CD8-positive, alpha-beta memory T cell (primary cell): ENCODE results near the gene NXN. TPM values are rescaled to one million over a fixed set of nuclear protein-coding genes. Genes with fewer than 3 reads are reported as not detected.
"Not testable (repeated sequence)": the region's sequence is repeated elsewhere in the genome, so short reads cannot be mapped to it uniquely, and the experiment has no call there.

Experiments used
- CTCF ChIA-PET: fragments of 350-600 bp; sonication (Branson Sonifier 250); formaldehyde crosslinking; loops from one replicate; lab custom pipeline; 2021; ENCODE audit warnings: antibody characterized with exemption; lab: Charles Lee
- POLR2A ChIA-PET: fragments of 350-600 bp; sonication (Branson Sonifier 250); formaldehyde crosslinking; loops from one replicate; lab custom pipeline; 2021; ENCODE audit warnings: antibody characterized with exemption; lab: Charles Lee
- DNase-seq, 5 donors: peaks; one replicate each; pipeline versions ENCODE4 v3.0.0 to v3.0.0-alpha.2; 2020 to 2022; ENCODE audit warnings: mixed read lengths in 1 of 5
- H3K27ac ChIP-seq: one replicate; pipeline ENCODE4 v1.7.0; 2013; ENCODE audit warnings: low read depth, mild to moderate bottlenecking, low read length, moderate library complexity
- H3K27me3 ChIP-seq: 2 replicates; pipeline ENCODE4 v1.7.0; 2013; ENCODE audit warnings: low read length, mild to moderate bottlenecking; ENCODE audit not compliant: insufficient read depth, poor library complexity, severe bottlenecking
- H3K36me3 ChIP-seq: 2 replicates; pipeline ENCODE4 v1.7.0; 2013; ENCODE audit warnings: mild to moderate bottlenecking, low read length, moderate library complexity; ENCODE audit not compliant: insufficient read depth
- H3K4me1 ChIP-seq: 2 replicates; pipeline ENCODE4 v1.7.0; 2013; ENCODE audit warnings: mild to moderate bottlenecking, low read length, moderate library complexity; ENCODE audit not compliant: insufficient read depth
- H3K4me3 ChIP-seq: 2 replicates; pipeline ENCODE4 v1.7.0; 2013; ENCODE audit warnings: mild to moderate bottlenecking, low read length
- H3K9me3 ChIP-seq: 2 replicates; pipeline ENCODE4 v1.7.0; 2013; ENCODE audit warnings: mild to moderate bottlenecking, low read length
- H3K27ac Mint-ChIP-seq, 8 donors: one replicate each; pipeline ENCODE4 v1.8.0; 2020 to 2021; ENCODE audit warnings: mixed read lengths in 8 of 8, mild to moderate bottlenecking in 6 of 8, inconsistent platforms in 3 of 8, moderate library complexity in 3 of 8
- H3K27me3 Mint-ChIP-seq, 2 donors: one replicate each; pipeline ENCODE4 v1.8.0; 2020 to 2021; ENCODE audit warnings: mixed read lengths in 2 of 2, mild to moderate bottlenecking in 1 of 2, moderate library complexity in 1 of 2
- H3K36me3 Mint-ChIP-seq, 3 donors: one replicate each; pipeline ENCODE4 v1.8.0; 2020 to 2021; ENCODE audit warnings: mixed read lengths in 3 of 3, inconsistent platforms in 1 of 3, mild to moderate bottlenecking in 1 of 3
- H3K4me1 Mint-ChIP-seq, 3 donors: one replicate each; pipeline ENCODE4 v1.8.0; 2020 to 2021; ENCODE audit warnings: mixed read lengths in 3 of 3, inconsistent platforms in 1 of 3, mild to moderate bottlenecking in 1 of 3
- H3K4me3 Mint-ChIP-seq, 7 donors: one replicate each; pipeline ENCODE4 v1.8.0; 2020 to 2021; ENCODE audit warnings: mixed read lengths in 7 of 7, mild to moderate bottlenecking in 6 of 7, moderate library complexity in 4 of 7, inconsistent platforms in 2 of 7
- H3K9me3 Mint-ChIP-seq, 5 donors: one replicate each; pipeline ENCODE4 v1.8.0; 2020 to 2022; ENCODE audit warnings: mixed read lengths in 5 of 5, mild to moderate bottlenecking in 3 of 5, moderate library complexity in 2 of 5, inconsistent platforms in 1 of 5
- polyA plus RNA-seq: library from polyadenylated mRNA; unstranded; fragments of 300-500 nt; fragmentation: Illumina TruSeq; gene quantifications from one replicate; pipeline ENCODE4 v1.2.3, GENCODE V29; 2021
- total RNA-seq, 2 experiments: library from RNA; stranded (reverse); gene quantifications; one replicate each; pipeline ENCODE4 v1.2.3, GENCODE V29; 2021

NXN gene
- total and polyA plus RNA-seq, 3 experiments from 2014 or later: 0.08 to 0.42 (median 0.31) TPM

GRCh38 chr17:996554-997344 lies 17.2 kb upstream of the NXN start, which contains the start of gene TIMM22:
TIMM22 (plus strand) TSS chr17:997129; CDS start chr17:997143, 14 bp downstream.
- H3K27ac ChIP-seq: peak within 1 kb of the TSS; percentile 62
- Mint-ChIP-seq H3K4me3 (peak within 1 kb of the TSS; percentile 94 to 99 (median 99)), H3K4me1 (peaks cover 21 to 29% (median 29%) of the 10 kb centered on the region in 3 donors), H3K27me3 (no peaks in the 10 kb centered on the region), H3K9me3 (peaks cover 0 to 21% (median 14%) of the 10 kb centered on the region in 5 donors), H3K36me3 (peaks cover 0 to 31% (median 3%) of the 10 kb centered on the region in 3 donors), H3K27ac (peak within 1 kb of the TSS; percentile 96 to 99 (median 97))
- peak within 1 kb of the TSS; percentile 96 for H3K4me3 ChIP-seq
- H3K9me3 ChIP-seq: peaks cover 15% of the 10 kb centered on the region
- H3K4me1 ChIP-seq: peaks cover 11% of the 10 kb centered on the region
- ChIA-PET CTCF (interaction anchor here (0.6 to 2.9 kb wide), 23 partner anchors 9 to 585 kb away, joined by 3 to 45 read pairs (median 4); partner anchors contain the start of genes GEMIN4, GLOD4, MRM3 and NXN), POLR2A (interaction anchor here (0.5 to 1.6 kb wide), 5 partner anchors 11 to 778 kb away, joined by 3 to 7 read pairs (median 6); partner anchors contain the start of genes GLOD4, MRM3 and NXN)
- H3K36me3 ChIP-seq: peaks cover 18% of the 10 kb centered on the region
- peak; percentile 87 to 95 (median 94) for DNase-seq
- no peaks in the 10 kb centered on the region for H3K27me3 ChIP-seq

GRCh38 chr17:995324-995723 lies 15.7 kb upstream of the NXN start:
- Mint-ChIP-seq H3K36me3 (peaks cover 0 to 17% (median 3%) of the 10 kb centered on the region in 3 donors), H3K9me3 (peaks cover 0 to 21% (median 14%) of the 10 kb centered on the region in 5 donors), H3K4me1 (peaks cover 21 to 29% (median 26%) of the 10 kb centered on the region in 3 donors)
- H3K9me3 ChIP-seq: peaks cover 15% of the 10 kb centered on the region
- peaks cover 11% of the 10 kb centered on the region for H3K4me1 ChIP-seq
- H3K27ac ChIP-seq, H3K27me3 Mint-ChIP-seq, H3K4me3 ChIP-seq, H3K4me3 Mint-ChIP-seq, DNase-seq, POLR2A ChIA-PET, H3K36me3 ChIP-seq, H3K27me3 ChIP-seq, H3K27ac Mint-ChIP-seq: not testable (repeated sequence)
- CTCF ChIA-PET: interaction anchor here (1.5 to 2.5 kb wide), 4 partner anchors 12 to 214 kb away, joined by 8 to 45 read pairs (median 10); partner anchors contain the start of genes GLOD4, MRM3 and NXN

- Histone ChIP-seq H3K9me3 (peaks cover 15% of the 10 kb centered on the region), H3K4me3 (no peak overlapping the region), H3K27ac (no peak overlapping the region), H3K36me3 (no peaks in the 10 kb centered on the region), H3K4me1 (peaks cover 6% of the 10 kb centered on the region), H3K27me3 (no peaks in the 10 kb centered on the region)
- Mint-ChIP-seq H3K9me3 (peaks cover 0 to 21% (median 14%) of the 10 kb centered on the region in 5 donors), H3K27ac (no peak overlapping the region), H3K4me1 (peaks cover 8 to 13% (median 9%) of the 10 kb centered on the region in 3 donors), H3K36me3 (peaks cover 0 to 8% (median 0%) of the 10 kb centered on the region in 3 donors), H3K4me3 (no peak overlapping the region), H3K27me3 (peaks cover 0 to 2% of the 10 kb centered on the region in 2 donors)
- POLR2A ChIA-PET: no interaction called here
- DNase-seq: no peak
- CTCF ChIA-PET: no interaction called here
Observed at GRCh38 chr17:992933-993332, 13.4 kb upstream of the NXN start.

GRCh38 chr17:988561-988960 lies 9.0 kb upstream of the NXN start:
- no peak overlapping the region for H3K4me3 Mint-ChIP-seq
- ChIA-PET CTCF (interaction anchor here (0.8 kb wide), 1 partner anchor 8 kb away, joined by 3 read pairs; the partner anchor contains the start of gene TIMM22), POLR2A (no interaction called here)
- peaks cover 0 to 4% of the 10 kb centered on the region in 2 donors for H3K27me3 Mint-ChIP-seq
- Histone ChIP-seq H3K36me3 (no peaks in the 10 kb centered on the region), H3K9me3 (peaks cover 8% of the 10 kb centered on the region), H3K4me1 (no peaks in the 10 kb centered on the region), H3K4me3 (no peak overlapping the region), H3K27ac (no peak overlapping the region), H3K27me3 (no peaks in the 10 kb centered on the region)
- H3K36me3 Mint-ChIP-seq: no peaks in the 10 kb centered on the region
- peaks cover 0 to 10% (median 3%) of the 10 kb centered on the region in 5 donors for H3K9me3 Mint-ChIP-seq
- no peak for DNase-seq
- no peak overlapping the region for H3K27ac Mint-ChIP-seq
- H3K4me1 Mint-ChIP-seq: no peaks in the 10 kb centered on the region

GRCh38 chr17:987931-988330 lies 8.4 kb upstream of the NXN start:
- ChIA-PET CTCF (interaction anchor here (0.8 kb wide), 1 partner anchor 9 kb away, joined by 3 read pairs; the partner anchor contains the start of gene TIMM22), POLR2A (no interaction called here)
- no peaks in the 10 kb centered on the region for H3K4me1 Mint-ChIP-seq

GRCh38 chr17:986322-986929 lies 6.8 kb upstream of the NXN start:
- POLR2A ChIA-PET: no interaction called here
- Histone ChIP-seq H3K4me1 (no peaks in the 10 kb centered on the region), H3K27me3 (no peaks in the 10 kb centered on the region), H3K27ac (no peak overlapping the region), H3K9me3 (no peaks in the 10 kb centered on the region), H3K4me3 (no peak overlapping the region), H3K36me3 (no peaks in the 10 kb centered on the region)
- no peaks in the 10 kb centered on the region for H3K36me3 Mint-ChIP-seq
- H3K27me3 Mint-ChIP-seq: peaks cover 0 to 6% of the 10 kb centered on the region in 2 donors
- CTCF ChIA-PET: no interaction called here
- no peak for DNase-seq
- H3K4me1 Mint-ChIP-seq: no peaks in the 10 kb centered on the region
- H3K4me3 Mint-ChIP-seq: peak overlapping the region in 1 of 7 donors; percentile 44
- no peaks in the 10 kb centered on the region for H3K9me3 Mint-ChIP-seq
- peak overlapping the region in 1 of 8 donors; percentile 82 for H3K27ac Mint-ChIP-seq

More at GRCh38 chr17:987931-988330, 8.4 kb upstream of the NXN start:
- Mint-ChIP-seq H3K9me3 (peaks cover 0 to 3% (median 2%) of the 10 kb centered on the region in 5 donors), H3K4me3 (no peak overlapping the region), H3K27me3 (peaks cover 0 to 4% of the 10 kb centered on the region in 2 donors), H3K27ac (peak overlapping the region in 1 of 8 donors; percentile 59), H3K36me3 (no peaks in the 10 kb centered on the region)
- no peaks in the 10 kb centered on the region for H3K4me1 ChIP-seq
- H3K27me3 ChIP-seq: no peaks in the 10 kb centered on the region
- no peaks in the 10 kb centered on the region for H3K36me3 ChIP-seq
- DNase-seq: no peak
- no peak overlapping the region for H3K4me3 ChIP-seq
- H3K27ac ChIP-seq: no peak overlapping the region
- H3K9me3 ChIP-seq: peaks cover 3% of the 10 kb centered on the region

GRCh38 chr17:983921-984320 lies 4.3 kb upstream of the NXN start:
- DNase-seq: no peak
- POLR2A ChIA-PET: no interaction called here
- CTCF ChIA-PET: interaction anchor here (2.4 kb wide), 1 partner anchor 12 kb away, joined by 12 read pairs; the partner anchor contains the start of gene TIMM22

More at GRCh38 chr17:983921-984320, 4.3 kb upstream of the NXN start:
- no peaks in the 10 kb centered on the region for H3K36me3 ChIP-seq
- Mint-ChIP-seq H3K36me3 (no peaks in the 10 kb centered on the region), H3K27me3 (peaks cover 0 to 4% of the 10 kb centered on the region in 2 donors), H3K4me1 (peaks cover 6 to 14% (median 9%) of the 10 kb centered on the region in 3 donors), H3K27ac (peak overlapping the region in 2 of 8 donors; percentile 23 to 69), H3K9me3 (no peaks in the 10 kb centered on the region), H3K4me3 (peak overlapping the region in 1 of 7 donors; percentile 30)
- H3K9me3 ChIP-seq: no peaks in the 10 kb centered on the region
- no peak overlapping the region for H3K4me3 ChIP-seq
- no peaks in the 10 kb centered on the region for H3K27me3 ChIP-seq
- peaks cover 13% of the 10 kb centered on the region for H3K4me1 ChIP-seq
- H3K27ac ChIP-seq: no peak overlapping the region
